Stimulated activated CD8-positive, alpha-beta memory T cell treated with anti-CD3 and anti-CD28 coated beads, Interleukin-15, amount 100 ng/mL, for 24 hours (primary cell): Measurements from ENCODE around the gene VWA5B1.

Experiments used
- DNase-seq: peaks from one replicate; pipeline ENCODE4 v3.0.0-alpha.2; 2020; ENCODE audit warnings: low read depth

VWA5B1 gene

DNA sequence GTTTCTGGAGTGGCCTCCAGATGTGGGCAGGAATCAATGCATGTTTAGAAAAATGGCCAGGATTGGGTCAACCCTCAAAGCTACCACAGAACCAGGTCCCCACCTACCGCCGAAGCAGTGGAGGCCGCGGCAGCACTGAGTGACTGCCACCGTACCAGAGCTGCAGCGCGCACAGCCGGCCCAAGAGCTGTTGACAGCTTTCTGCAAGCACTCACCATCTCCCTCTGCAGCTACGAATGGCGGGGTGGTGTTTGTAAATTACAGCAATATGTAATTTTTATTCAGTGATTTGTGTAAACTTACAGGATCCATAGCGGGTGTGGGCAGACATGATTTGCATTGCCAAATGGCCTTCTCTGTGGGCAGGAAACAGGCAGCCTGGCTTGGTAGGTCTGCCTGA is 98.9 kb downstream of the VWA5B1 start:
- no peak for DNase-seq

DNA sequence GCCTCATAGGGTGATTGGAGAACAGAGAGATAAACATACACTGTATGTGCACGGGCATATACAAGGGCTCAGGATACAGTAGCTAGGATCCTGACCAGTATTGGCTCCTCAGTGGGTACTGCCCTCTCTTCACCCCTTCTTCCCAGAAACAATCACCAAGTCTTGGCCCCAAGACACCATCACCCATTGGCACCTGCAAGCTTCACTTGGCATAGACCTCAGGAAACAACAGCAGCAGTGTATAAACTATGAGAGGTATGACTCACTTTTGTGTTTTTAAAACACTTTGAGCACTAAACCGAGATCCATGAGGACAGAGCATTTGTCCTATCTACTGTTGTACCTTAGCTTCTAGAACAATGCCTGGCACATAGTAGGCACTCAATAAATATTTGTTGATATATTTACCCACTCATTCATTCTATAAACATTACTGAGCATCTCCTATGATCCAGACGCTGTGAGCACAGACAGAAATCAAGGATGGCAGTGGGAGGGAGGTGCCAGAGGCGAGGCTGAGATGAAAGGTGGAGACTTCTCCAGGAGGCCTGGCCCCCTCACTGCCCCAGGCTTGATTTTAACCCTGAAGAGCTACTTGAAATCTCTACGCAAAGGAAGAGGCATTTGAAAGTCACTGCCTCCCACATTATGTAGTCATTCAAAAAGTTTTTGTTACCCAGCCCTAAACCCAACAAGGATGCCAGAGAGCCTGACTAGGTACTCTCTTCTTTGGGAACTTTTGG is 100.1 kb downstream of the VWA5B1 start:
- DNase-seq, result no peak

DNA sequence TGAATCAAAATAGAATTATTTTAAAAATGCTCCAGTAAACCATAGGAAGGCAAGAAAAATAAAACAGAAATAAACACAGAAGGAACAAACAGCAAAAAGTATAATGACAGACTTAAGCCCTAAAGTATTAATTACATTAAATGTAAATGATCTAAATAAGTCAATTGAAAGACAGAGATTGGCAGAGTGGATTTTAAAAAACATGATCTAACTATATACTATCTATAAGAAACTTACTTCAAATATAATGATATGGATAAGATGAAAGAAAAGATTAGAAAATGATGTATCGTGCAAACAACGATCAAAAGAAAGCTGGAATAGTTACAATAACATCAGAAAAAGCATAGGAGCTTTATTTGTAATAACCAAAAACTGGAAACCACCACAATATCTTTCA is 104.6 kb downstream of the VWA5B1 start:
- no peak for DNase-seq

DNA sequence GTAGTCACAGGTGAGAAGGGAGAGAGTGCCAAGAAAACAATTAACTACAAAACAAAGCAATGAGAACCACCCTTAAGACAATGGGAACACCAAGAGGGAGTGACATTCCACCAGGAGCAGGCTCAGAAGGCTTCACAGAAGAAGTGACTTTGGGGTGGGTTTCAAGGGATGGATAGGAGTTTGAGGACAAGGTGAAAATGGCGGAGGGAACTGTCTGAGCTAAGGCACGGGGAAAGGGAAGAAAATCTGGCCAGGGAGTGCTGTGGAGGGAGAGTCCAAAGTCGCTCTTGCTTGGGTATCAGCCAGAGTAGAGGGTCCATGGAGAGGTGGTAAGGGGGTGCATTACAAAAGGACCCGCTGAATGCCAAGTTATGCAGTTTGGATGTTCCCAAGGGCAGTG is 108.1 kb downstream of the VWA5B1 start:
- no peak for DNase-seq

DNA sequence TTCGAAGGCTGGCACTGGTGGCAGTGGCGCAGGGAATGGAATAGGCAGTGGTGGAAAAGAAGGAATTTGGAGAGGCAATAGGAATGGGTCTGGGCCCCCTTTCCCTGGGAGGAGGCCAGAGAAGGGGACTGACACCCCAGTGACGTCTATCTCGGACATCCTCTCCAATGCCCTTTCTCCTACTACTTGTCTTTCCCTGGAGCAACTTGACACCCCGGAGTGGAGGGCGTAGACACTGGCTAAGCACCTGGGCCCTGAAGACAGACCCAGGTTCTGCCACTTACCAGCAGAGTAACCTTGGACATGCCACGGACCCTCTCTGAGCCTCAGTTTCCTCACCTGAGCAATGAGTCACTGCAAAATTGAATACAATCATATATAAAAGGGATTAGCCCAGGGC is 108.5 kb downstream of the VWA5B1 start:
- DNase-seq, result no peak

DNA sequence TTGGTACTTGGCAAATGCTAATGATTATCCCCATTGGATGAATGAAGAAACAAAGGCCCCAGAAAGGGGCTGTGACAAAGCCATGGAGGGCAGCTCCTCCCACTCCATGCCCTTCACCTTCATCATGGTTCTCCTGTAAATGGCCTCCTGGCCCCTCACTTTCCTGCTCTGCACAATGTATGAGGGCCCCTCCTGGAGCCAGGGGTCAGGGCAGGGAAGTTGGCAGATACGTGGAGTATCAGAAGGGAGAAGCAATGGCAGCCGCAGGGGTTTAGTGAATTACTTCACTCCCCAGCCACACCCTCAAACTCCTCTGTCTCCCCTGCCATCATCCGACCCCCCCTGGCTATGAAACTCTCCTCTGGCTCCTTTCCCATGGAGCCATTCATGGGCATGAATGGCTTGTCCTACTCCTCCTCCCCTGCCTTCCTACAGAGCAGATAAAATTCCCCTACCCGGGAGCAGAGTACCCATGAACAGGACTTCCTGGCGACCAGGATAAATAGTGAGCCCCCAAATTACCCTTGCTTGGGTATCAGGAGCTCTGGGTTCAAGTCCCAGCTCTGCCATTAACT is 109.0 kb downstream of the VWA5B1 start:
- no peak for DNase-seq

DNA sequence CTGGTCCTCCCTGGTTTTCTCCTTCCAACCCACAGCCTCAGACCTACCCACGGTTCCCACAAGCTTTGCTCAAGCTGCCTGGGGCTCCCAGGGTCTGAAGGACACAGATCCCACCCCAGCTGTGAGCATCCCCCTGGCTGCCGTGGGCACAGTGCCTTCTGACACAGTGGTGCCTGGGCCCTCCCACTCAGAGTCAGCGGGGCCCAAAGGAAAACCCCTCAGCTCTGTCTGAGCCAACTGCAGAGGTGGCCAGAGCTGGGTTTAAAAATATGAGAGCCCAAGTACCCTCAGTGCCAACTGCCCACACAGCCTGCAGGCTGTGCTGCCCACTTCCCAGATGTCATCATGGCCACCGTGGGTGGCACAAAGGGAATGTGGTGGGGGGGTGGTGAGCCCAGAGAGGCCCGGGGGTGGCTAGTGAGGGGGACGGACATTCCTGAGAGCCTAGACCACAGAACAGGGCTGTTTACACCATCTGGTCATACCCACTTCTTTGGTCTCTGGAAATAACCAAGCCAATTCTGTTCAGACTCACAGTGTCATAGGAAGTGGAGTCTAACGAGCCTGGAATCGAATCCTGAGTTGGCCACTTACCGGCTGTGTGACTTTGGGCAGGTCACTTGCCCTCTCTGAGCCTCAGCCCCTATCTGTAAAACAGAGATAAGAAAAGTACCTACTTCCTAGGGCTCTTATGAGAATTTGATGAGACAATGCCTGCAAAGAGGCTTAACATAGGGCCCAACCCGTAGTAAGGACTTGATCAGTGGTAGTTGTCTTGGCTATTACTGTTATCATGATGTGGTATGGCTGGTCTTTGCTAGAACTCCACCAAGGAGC is 109.9 kb downstream of the VWA5B1 start:
- DNase-seq, result no peak

DNA sequence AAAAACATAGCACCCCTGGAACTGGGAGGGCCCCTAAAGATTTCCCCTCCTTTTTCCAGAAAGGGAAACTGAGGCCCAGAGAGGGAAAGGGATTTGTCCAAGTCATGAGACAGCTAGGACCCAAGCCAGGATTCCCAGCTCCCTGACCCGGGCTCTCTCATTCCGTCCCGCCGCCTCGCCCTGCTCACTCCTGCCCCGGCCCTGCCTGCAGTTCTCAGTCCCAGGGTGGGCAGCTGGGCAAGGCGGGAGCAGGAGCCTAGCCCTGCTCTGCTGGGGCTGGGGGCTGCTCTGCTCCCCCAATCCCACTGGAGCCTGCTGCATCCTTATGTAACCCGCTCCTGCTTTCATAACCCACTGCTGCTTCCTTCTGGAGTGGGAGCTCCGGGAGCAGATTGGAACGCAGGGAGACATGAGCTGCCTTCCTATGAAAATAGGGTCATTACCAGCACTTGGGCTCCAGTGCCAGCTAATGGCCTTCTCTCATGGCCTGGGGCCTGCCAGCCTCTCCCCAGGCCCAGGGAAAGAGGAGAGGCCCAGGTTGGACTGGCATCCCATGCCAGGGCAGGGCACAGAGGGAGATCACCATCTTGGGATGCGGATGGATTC is 110.8 kb downstream of the VWA5B1 start:
- DNase-seq, result no peak

DNA sequence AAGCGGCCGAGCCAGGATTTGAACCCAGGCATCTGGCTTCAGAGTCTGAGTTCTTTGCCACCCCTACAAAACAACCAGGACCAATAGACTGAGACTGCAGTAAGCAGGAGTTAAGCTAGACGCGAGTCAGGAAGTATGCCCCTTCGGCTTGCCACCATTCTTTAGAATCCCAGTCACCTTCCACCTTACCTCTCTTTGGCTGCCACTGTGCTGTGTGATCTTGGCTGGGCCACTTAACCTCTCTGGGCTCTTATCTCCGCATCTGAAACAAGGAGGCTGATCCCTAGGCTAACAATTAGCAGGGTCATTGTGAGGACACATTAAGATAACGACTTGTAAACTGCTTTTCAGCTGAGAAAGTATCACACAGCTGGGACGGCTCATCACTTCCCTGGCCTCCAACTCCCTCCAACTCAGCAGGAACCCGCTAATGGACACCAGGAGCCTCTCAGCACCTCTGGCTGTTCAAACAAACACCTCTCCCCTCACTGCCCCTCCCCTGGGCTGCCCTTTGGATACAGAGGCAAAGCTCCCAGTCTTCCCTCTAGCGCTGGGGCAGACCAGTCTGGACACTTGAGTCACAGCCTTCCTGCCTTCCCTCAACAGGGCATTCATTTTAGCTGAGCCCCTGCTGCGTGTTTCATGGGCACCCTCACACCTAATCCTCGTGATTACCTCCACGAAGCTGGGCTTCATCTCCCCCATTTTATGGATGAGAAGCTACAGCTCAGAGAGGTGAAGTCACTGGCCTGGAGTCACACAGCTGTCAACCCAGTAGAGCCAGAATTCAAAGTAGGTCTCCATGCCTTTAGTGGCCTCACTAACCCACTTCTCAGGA is 112.1 kb downstream of the VWA5B1 start:
- no peak for DNase-seq

DNA sequence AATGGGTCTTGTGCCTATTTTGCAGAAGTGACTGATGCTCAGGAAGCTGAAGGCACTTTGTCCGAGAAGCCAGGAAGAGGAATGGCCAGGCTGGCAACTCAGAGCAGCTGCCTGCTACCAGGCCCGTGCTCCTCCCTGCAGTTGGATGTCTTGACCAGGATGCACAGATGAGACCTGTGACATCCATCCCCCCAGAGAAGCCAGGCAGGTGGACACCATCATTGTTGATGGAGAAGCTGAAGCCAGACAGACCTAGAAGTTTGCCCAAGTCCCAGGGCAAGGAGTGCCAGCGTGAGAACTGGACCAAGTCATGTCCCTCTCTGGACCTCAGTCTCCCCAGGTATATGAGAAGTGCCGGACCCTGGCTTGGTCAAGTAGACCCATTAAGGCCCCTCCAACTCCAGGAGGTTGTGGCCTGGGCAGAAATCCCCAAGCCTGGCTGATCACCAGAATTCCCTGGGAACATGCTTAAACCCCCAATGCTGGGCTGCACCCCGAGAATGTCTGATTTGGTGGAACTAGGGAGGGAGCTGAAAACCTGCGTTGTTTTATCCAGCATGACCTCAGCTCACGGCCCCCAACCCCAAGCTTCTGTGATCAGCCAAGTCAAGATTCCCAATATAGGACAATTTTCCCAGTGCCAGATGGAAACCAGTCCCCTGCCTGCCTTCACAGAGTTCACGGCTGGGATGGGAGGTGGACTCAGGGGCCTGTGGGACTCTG is 112.9 kb downstream of the VWA5B1 start:
- DNase-seq, result no peak

DNA sequence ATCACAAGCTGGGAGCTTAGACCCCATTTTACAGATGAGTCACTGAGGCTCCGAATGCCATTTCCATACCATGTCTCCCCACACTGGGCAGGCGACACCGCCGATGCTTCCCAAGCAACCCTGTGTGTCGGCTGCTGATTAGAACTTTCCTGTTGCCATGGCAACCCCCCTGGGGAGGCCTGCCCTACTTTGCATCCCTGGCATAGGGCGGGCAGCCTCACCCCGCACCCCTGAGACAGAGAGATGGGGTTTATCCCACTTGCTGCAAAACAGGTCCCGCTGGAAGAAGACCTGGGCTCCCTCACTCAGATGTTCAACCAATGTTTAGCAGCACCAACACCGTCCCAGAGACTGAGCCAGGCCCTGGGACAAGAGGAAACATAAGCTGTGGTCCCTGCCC is 113.8 kb downstream of the VWA5B1 start:
- no peak for DNase-seq
